T-helper 2 cell treated with Interferon-gamma antibody and Interleukin-4, amounts not matched to agents 5 μg/mL and 100 μg/mL, for 36 hours (primary cell): Measurements from ENCODE around the gene GRIK5.
A peak's percentile ranks its signal among the peaks of the same experiment; 100 is the strongest.
"Not testable (repeated sequence)": the region's sequence is repeated elsewhere in the genome, so short reads cannot be mapped to it uniquely, and the experiment has no call there.

ENCODE experiments used
- DNase-seq: peaks from one replicate; pipeline ENCODE4 v3.0.0; 2021; ENCODE audit warnings: low spot score
- H3K27ac Mint-ChIP-seq: one replicate; pipeline ENCODE4 v1.8.0; 2021; ENCODE audit warnings: mild to moderate bottlenecking, mixed read lengths
- H3K27me3 Mint-ChIP-seq: one replicate; pipeline ENCODE4 v1.8.0; 2021; ENCODE audit warnings: low read depth, mixed read lengths
- H3K36me3 Mint-ChIP-seq: one replicate; pipeline ENCODE4 v1.8.0; 2021; ENCODE audit warnings: low read depth, mixed read lengths
- H3K4me1 Mint-ChIP-seq: one replicate; pipeline ENCODE4 v1.8.0; 2021; ENCODE audit warnings: low read depth, mixed read lengths
- H3K4me3 Mint-ChIP-seq: one replicate; pipeline ENCODE4 v1.8.0; 2022; ENCODE audit warnings: mild to moderate bottlenecking, moderate library complexity, mixed read lengths
- H3K9me3 Mint-ChIP-seq: one replicate; pipeline ENCODE4 v1.8.0; 2021; ENCODE audit warnings: mixed read lengths

Gene GRIK5

DNA sequence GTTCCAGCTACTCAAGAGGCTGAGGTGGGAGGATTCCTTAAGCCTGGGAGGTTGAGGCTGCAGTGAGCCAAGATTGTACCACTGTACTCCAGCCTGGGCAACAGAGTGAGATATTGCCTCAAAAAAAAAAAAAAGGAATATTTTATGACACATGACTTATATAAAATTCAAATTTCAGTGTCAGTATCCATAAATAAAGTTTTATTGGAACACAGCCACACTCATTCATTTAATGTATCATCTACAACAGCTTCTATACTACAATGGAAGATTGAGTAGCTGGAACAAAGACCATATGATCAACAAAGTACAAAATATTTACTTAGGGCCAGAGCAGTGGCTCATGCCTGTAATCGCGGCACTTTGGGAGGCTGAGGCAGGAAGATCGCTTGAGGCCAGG, 57.3 kb downstream of the GRIK5 start:
- H3K9me3 Mint-ChIP-seq, H3K27me3 Mint-ChIP-seq, H3K4me3 Mint-ChIP-seq, DNase-seq, H3K4me1 Mint-ChIP-seq, H3K36me3 Mint-ChIP-seq, H3K27ac Mint-ChIP-seq: not testable (repeated sequence)

DNA sequence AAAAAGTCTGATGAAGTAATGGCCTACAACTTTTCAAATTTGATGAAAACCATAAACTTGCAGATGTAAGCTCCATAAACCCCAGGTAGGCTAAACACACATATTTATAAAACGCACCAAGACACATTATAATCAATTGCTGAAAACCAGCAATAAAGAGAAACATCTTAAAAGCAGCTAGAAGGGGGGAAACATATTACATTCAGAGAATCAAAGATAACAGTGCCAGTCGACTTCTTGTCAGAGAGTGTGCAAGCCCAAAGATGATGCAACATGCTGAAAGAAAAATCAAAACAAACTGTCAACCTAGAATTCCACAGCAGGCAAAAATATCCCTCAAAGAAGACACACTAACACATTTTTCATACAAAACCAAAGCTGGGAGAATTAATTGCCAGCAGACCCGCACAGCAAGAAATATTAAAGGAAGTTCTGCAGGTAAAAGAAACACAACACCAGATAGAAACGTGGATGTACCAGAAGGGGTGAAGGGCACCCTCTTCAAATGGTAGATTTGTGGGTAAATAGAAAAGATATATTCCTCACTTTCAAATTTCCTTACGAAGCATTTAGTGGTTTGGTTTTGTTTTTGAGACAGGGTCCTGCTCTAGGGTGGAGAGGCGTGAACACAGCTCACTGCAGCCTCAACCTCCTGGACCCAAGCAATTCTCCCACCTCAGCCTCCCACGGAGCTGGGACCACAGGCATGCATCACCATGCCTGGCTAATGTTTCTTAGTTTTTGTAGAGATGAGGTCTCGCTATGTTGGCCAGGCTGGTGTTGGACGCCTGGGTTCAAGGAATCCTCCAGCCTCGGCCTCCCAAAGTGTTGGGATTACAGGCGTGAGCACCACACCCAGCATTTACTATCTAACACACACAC, 59.5 kb downstream of the GRIK5 start:
- H3K9me3 Mint-ChIP-seq, result no peaks in the 10 kb centered on the region
- no peaks in the 10 kb centered on the region for H3K27me3 Mint-ChIP-seq
- H3K4me3 Mint-ChIP-seq, result no peak overlapping the region
- H3K4me1 Mint-ChIP-seq, result peaks cover 5% of the 10 kb centered on the region
- DNase-seq, result no peak
- no peak overlapping the region for H3K27ac Mint-ChIP-seq
- H3K36me3 Mint-ChIP-seq, result no peaks in the 10 kb centered on the region

DNA sequence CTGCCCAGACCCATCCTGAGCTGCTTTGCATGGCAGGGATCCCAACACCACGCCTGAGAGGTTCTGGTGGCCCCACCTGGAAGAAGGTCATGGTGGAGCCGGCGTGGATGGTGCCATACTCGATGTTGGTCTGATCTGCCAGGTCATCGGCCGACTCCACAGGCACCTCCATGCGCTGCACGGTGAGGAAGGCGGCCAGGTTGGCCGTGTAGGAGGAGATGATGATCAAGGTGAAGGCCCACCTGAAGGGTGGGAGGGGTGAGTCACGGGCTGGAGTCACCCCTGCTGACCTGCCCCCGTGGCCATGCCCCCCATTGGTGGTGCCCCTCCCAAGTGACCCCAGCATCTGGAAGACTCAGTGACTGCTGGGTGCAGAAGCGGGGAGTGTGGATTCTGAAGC, 63.4 kb downstream of the GRIK5 start:
- Mint-ChIP-seq H3K36me3 (no peaks in the 10 kb centered on the region), H3K9me3 (no peaks in the 10 kb centered on the region), H3K4me3 (no peak overlapping the region), H3K4me1 (peaks cover 7% of the 10 kb centered on the region), H3K27ac (no peak overlapping the region), H3K27me3 (peaks cover 12% of the 10 kb centered on the region)
- no peak for DNase-seq

DNA sequence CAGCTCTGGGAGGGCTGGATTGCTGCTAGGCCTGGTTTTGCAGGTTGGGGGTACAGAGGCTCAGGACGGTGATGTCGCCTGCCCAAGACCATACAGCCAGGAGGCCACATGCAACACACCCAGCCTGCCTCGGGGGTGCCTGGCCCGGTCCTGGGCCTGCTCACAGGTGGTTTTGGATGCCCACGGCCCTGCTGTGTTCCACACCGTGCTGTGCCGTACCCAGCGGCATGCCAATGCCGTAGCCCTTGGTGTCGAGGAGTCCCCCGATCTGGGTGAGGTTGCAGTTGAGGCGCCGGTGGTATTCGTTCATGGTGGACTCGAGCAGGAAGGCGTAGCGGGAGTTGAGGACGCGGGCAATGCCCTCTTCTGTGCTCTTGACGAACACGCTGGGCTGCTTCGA, 64.5 kb downstream of the GRIK5 start:
- Mint-ChIP-seq H3K36me3 (no peaks in the 10 kb centered on the region), H3K4me1 (peaks cover 7% of the 10 kb centered on the region), H3K27ac (no peak overlapping the region), H3K27me3 (peaks cover 22% of the 10 kb centered on the region), H3K4me3 (no peak overlapping the region), H3K9me3 (no peaks in the 10 kb centered on the region)
- DNase-seq, result no peak

DNA sequence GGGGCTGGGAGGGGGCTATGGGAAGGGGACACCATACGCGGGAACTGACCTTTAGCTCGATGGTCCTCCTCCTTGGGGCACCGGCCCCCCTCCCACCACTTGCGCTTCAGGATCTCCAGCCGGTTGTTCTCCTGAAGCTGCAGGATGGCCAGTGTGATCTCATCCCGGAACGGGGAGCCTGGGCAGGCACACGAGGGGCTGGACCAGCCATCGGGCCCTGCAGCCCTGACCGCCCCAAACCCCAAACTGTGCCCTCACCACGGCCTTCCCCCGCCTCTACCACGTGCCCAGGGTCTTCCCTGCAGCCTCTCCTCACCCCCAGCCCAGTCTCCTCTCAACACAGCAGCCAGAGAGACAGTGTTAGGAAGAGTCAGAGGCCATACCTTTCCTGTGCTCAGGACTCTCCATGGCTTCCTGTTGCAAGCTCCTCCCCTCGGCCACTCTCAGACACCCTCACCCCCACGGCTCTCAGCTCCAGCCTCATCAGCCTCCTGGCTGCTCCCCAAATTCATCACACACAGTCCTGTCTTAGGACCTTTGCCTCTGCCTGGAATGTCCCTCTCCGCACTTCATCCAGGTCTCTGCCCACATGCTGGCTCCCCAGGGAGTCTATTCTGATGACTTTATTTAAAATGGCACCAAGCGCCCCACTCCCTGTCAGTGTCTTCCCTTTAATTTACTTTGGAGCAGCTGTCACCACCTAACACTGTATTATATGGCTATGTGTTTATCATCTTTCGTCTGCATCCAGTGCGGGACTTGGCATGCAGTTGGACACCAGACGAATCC, 66.3 kb downstream of the GRIK5 start:
- Mint-ChIP-seq H3K36me3 (no peaks in the 10 kb centered on the region), H3K27me3 (peaks cover 36% of the 10 kb centered on the region), H3K9me3 (no peaks in the 10 kb centered on the region), H3K4me1 (peaks cover 2% of the 10 kb centered on the region), H3K4me3 (no peak overlapping the region), H3K27ac (no peak overlapping the region)
- DNase-seq, result no peak

DNA sequence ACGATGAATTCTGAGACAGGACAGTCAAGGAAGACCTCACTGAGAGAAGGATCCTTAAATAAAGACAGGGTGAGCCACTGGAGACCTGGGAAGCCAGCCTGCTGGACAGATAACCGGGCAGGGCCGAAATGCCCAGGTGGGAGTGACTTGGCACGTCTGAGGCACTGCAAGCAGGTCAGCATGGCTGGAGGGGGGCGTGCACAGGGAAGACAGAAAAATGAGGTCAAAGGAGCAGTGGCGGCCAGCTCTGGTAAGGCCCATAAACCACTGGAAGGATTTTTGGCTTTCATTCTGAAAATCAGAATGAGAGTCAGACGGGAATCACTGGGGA, 70.2 kb downstream of the GRIK5 start:
- Mint-ChIP-seq H3K4me1 (peaks cover 16% of the 10 kb centered on the region), H3K36me3 (no peaks in the 10 kb centered on the region), H3K27ac (no peak overlapping the region), H3K27me3 (peaks cover 67% of the 10 kb centered on the region), H3K4me3 (no peak overlapping the region), H3K9me3 (no peaks in the 10 kb centered on the region)
- DNase-seq, result no peak

DNA sequence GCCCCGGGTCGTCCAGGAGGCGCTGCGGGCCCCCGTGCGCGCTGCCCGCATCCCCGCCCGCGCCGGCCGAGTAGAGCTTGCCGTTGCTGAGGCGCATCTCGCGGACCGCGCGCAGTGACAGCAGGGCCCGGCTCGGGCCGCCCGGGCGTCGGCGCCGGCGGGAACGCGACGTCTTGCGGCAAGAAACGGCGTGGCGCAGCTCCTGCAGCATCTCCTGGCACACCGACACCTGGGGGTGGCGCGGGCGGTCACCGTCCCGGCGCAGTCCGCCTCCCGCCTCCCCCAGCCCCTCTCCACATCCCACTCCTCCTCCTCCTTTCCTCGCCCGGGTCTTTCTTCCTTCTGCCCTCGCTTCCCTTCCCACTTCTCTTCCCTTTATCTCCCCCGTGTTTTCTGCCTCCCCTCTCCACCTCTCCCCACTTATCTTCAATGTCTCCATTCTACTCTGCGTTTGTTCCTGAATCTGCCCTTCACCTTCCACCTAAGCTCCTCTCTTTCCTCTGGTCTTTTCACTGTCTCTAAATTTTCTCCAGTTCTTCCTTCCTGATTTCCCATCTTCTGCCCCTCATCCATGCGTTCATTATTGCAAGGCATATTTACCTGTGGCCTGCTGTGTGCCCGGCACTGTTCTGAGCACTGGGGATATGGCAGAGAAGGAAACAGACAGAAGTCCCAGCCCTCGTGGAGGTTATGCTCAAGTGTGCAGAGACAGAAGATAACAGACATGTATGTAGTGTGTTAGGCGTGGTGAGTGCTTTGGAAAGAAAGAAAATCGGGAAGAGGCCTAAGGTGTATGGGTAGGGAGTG, 70.7 kb downstream of the GRIK5 start:
- no peak overlapping the region for H3K27ac Mint-ChIP-seq
- H3K9me3 Mint-ChIP-seq, result no peaks in the 10 kb centered on the region
- no peaks in the 10 kb centered on the region for H3K36me3 Mint-ChIP-seq
- peaks cover 70% of the 10 kb centered on the region for H3K27me3 Mint-ChIP-seq
- H3K4me3 Mint-ChIP-seq, result peak overlapping the region; percentile 6
- no peak for DNase-seq
- H3K4me1 Mint-ChIP-seq, result peaks cover 16% of the 10 kb centered on the region

DNA sequence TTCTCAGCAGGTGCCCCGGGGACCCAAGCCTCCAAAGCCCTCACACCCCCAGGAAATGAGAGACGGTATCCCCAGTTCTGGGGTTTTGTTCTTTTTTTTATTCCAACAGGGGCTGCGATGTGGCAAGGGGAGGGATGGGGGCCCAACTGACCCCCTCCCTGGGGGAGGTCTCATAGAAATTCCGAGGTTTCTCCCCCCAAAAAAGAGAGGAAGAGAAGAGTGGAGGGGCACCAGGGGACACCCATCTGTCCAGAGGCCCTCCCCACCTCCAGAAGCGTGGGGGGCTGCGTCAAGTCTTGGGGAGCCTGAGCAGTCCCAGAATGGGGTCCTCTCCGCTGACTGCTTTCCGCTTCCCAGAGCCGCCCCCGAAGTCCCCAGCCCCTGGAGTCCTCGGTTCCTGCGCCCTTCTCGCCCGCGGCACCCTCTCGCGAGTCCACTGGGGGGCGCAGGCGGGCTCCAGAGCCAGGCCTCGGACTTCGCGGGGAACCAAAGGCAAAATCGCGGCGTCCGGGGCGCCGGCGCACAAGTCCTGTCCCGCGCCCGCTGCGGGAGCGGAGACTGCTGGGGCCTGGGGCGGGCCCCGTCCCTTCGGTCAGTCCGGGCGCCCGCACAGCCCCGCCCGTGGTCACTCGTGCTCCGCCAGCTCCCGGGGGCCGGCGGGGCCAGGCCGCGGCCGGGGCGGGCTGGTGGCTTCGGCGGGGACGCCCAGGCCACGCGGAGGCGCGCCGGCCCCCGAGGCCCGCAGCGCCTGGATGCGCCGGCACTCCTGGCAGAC, 71.6 kb downstream of the GRIK5 start:
- Mint-ChIP-seq H3K4me3 (no peak overlapping the region), H3K9me3 (no peaks in the 10 kb centered on the region), H3K27ac (no peak overlapping the region), H3K4me1 (peaks cover 18% of the 10 kb centered on the region), H3K36me3 (no peaks in the 10 kb centered on the region), H3K27me3 (peaks cover 69% of the 10 kb centered on the region)
- peak; percentile 43 for DNase-seq

DNA sequence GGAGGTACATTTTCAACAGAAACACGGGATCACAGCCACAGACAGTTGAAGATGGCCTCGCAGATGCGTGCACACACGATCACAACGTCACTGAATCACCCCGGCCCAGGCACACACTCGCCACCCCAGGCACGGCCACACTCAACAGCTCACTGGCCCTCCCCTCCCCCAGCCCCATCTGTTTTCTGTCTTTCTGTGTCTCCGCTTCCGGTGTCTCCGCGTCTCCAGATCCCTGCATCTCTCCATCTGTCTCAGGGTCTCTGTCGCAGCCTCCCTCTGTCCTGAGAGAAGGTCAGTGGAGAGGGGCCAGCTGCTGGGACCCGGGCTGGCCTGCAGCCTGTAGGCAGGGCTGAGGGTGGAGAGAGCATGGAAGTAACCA, 72.2 kb downstream of the GRIK5 start:
- Mint-ChIP-seq H3K27me3 (peaks cover 71% of the 10 kb centered on the region), H3K36me3 (no peaks in the 10 kb centered on the region), H3K9me3 (no peaks in the 10 kb centered on the region), H3K27ac (no peak overlapping the region), H3K4me3 (no peak overlapping the region), H3K4me1 (peaks cover 17% of the 10 kb centered on the region)
- no peak for DNase-seq

DNA sequence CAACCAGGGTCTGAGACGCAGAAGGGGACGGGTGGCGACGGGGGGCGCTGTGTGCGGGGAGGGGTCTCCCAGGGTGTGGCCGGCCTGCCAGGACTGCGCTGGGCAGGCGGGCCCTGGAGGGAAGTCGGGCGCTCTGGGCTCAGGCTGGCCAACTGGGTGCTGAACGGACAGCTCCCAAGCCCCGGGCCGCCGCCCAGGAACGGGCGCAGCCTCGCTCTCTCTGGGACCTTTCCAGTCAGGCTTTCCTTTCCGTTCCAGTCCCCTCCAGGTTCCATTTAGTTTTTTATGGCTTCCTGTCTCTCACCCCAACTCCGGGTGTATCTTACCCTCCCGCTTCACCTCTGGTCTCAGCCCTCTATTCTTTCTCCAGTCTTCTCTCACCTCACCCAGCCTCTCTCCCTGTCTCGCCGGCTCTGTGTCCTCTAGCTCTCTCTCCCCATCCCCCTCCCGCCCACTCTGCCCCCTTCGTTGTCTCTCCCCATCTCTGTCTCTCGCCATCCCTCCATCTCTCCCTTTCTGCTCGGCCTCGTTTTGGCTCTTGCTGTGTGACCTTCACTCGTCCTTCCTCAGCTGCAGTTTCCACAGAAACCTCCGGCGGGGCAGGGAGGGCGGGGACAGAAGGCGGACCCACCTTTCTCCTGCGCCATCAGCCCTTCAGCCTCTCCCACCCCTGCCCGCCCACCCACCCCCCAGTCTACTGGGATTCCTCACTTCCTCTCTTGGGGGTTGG, 72.7 kb downstream of the GRIK5 start:
- Mint-ChIP-seq H3K27ac (no peak overlapping the region), H3K36me3 (no peaks in the 10 kb centered on the region), H3K27me3 (peaks cover 75% of the 10 kb centered on the region), H3K4me1 (peaks cover 16% of the 10 kb centered on the region), H3K9me3 (no peaks in the 10 kb centered on the region), H3K4me3 (no peak overlapping the region)
- peak; percentile 38 for DNase-seq

DNA sequence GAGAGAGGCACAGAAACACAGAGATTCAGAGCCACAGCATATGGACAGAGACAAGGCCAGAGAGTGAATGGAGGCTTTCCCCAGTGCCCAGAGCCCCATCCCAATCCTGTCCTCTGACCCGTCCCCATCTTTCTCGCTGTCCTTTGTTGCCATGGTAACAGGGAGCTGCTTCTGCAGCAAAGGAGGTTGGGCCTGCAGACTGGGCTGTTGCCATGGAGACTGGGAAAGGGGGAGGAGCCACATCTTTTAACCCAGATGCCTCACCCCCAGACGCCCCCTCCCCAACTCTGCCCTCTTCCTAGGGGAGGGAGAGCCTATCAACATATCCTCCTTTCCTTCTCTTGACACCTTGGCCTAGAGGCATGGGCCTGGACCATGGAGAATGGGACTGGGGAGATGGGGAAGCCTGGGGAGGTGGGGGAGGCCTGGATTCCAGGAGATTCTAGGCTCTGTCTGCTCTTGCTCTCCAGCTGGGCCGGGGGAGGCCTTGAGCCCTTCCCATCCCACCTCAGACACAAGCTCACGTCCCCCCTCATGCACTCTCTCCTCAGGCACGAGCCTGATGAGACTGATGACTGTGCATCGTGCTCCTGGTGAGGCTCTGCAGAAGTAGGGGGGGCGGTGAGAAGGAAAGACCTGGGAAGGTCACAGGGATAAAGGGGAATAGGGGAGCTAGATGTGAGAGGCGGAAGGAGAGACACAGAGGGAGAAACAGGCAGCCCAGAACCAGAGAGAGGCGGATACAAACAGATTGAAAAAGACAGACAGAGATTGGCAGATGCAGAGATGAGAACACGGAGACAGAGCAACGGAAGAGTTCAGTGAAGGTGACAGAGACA, 73.8 kb downstream of the GRIK5 start:
- H3K4me1 Mint-ChIP-seq, result peaks cover 16% of the 10 kb centered on the region
- DNase-seq, result no peak
- no peaks in the 10 kb centered on the region for H3K9me3 Mint-ChIP-seq
- H3K27ac Mint-ChIP-seq, result peak overlapping the region; percentile 34
- no peak overlapping the region for H3K4me3 Mint-ChIP-seq
- peaks cover 67% of the 10 kb centered on the region for H3K27me3 Mint-ChIP-seq
- H3K36me3 Mint-ChIP-seq, result no peaks in the 10 kb centered on the region
